GM23338 (cell line): ENCODE data around the gene IL36B. TPM values are rescaled to one million over a fixed set of nuclear protein-coding genes. Genes with fewer than 3 reads are reported as not detected.

Source experiments
- ATAC-seq: fragments of 200-7000 bp; cut with Tn5 transposase; 3 replicates; pipeline ENCODE4 v1.9.1; 2020
- DNase-seq: peaks from one replicate; pipeline ENCODE4 v3.0.0-alpha.2; 2015; ENCODE audit warnings: low spot score
- H2AFZ ChIP-seq: fragments of 200-600 bp; sonication (generic); 2 replicates; pipeline ENCODE4 v1.8.0; 2016; ENCODE audit warnings: antibody characterized with exemption, mild to moderate bottlenecking, moderate library complexity
- H3F3A ChIP-seq: fragments of 200-600 bp; sonication (generic); replicated peaks from 2 replicates; pipeline ENCODE4 v1.8.0; 2017; ENCODE audit warnings: antibody characterized with exemption, mixed run types, low read depth
- H3K27ac ChIP-seq: fragments of 200-600 bp; sonication (generic); 2 replicates; pipeline ENCODE4 v1.6.1; 2016; ENCODE audit warnings: low read depth
- H3K27me3 ChIP-seq: fragments of 200-600 bp; sonication (generic); 2 replicates; pipeline ENCODE4 v1.8.0; 2016; ENCODE audit warnings: mild to moderate bottlenecking, mixed run types, moderate library complexity; ENCODE audit not compliant: insufficient read depth
- H3K36me3 ChIP-seq: fragments of 200-600 bp; sonication (generic); 2 replicates; pipeline ENCODE4 v1.8.0; 2016; ENCODE audit warnings: mild to moderate bottlenecking; ENCODE audit not compliant: insufficient read depth
- H3K4me1 ChIP-seq: fragments of 200-600 bp; sonication (generic); 2 replicates; pipeline ENCODE4 v1.8.0; 2016; ENCODE audit warnings: mild to moderate bottlenecking, moderate library complexity; ENCODE audit not compliant: insufficient read depth
- H3K4me2 ChIP-seq: fragments of 200-600 bp; sonication (generic); 2 replicates; pipeline ENCODE4 v1.7.1; 2017; ENCODE audit warnings: mixed run types
- H3K4me3 ChIP-seq: fragments of 200-600 bp; sonication (generic); 2 replicates; pipeline ENCODE4 v1.6.1; 2016; ENCODE audit warnings: mixed run types
- H3K79me2 ChIP-seq: fragments of 200-600 bp; sonication (generic); replicated peaks from 2 replicates; pipeline ENCODE4 v1.8.0; 2017; ENCODE audit warnings: mild to moderate bottlenecking; ENCODE audit not compliant: insufficient read depth
- H3K9me2 ChIP-seq: fragments of 200-600 bp; sonication (generic); 2 replicates; pipeline ENCODE4 v1.8.0; 2017; ENCODE audit not compliant: insufficient read depth
- H4K20me1 ChIP-seq: fragments of 200-600 bp; sonication (generic); replicated peaks from 2 replicates; pipeline ENCODE4 v1.8.0; 2017; ENCODE audit warnings: mild to moderate bottlenecking; ENCODE audit not compliant: insufficient read depth
- H3K27ac Mint-ChIP-seq: 2 replicates; pipeline ENCODE4 v1.8.0; 2020; ENCODE audit warnings: inconsistent platforms, mild to moderate bottlenecking, moderate library complexity, mixed read lengths
- H3K27me3 Mint-ChIP-seq: 3 replicates; pipeline ENCODE4 v1.8.0; 2022; ENCODE audit warnings: low read depth, mild to moderate bottlenecking, moderate library complexity, mixed read lengths, inconsistent platforms; ENCODE audit not compliant: insufficient read depth, poor library complexity
- H3K36me3 Mint-ChIP-seq: 3 replicates; pipeline ENCODE4 v1.8.0; 2021; ENCODE audit warnings: low read depth, mild to moderate bottlenecking, inconsistent platforms, moderate library complexity, mixed read lengths
- H3K4me1 Mint-ChIP-seq: 3 replicates; pipeline ENCODE4 v1.8.0; 2020; ENCODE audit warnings: mild to moderate bottlenecking, inconsistent platforms, mixed read lengths
- H3K4me3 Mint-ChIP-seq: 3 replicates; pipeline ENCODE4 v1.8.0; 2021; ENCODE audit warnings: moderate library complexity, mild to moderate bottlenecking, inconsistent platforms, mixed read lengths
- H3K9me3 Mint-ChIP-seq: 3 replicates; pipeline ENCODE4 v1.8.0; 2020; ENCODE audit warnings: moderate library complexity, mild to moderate bottlenecking, inconsistent platforms, mixed read lengths
- CREB1 ChIP-seq: fragments of 250-450 bp; sonication (Bioruptor Pico); IDR thresholded peaks from 2 replicates; pipeline ENCODE4 v1.5.0; 2020; ENCODE audit warnings: low read depth, mild to moderate bottlenecking, moderate library complexity
- CTCF ChIP-seq, 2 experiments: fragments of 200-600 bp in 1 of 2; sonication (generic) in 1 of 2; conservative IDR thresholded peaks; 2 replicates each; pipeline versions ENCODE4 v1.5.1 to v1.6.1; 2016 to 2017; ENCODE audit warnings: antibody characterized with exemption in 2 of 2, low read depth in 2 of 2, mild to moderate bottlenecking in 2 of 2, moderate library complexity in 1 of 2
- ETS1 ChIP-seq: IDR thresholded peaks from 2 replicates; pipeline ENCODE4 v1.6.1; 2016; ENCODE audit warnings: antibody characterized with exemption
- EZH2 ChIP-seq: fragments of 200-600 bp; sonication (generic); IDR thresholded peaks from one replicate; pipeline ENCODE4 v1.8.0; 2017; ENCODE audit warnings: antibody characterized with exemption, mild to moderate bottlenecking, low read depth; ENCODE audit not compliant: unreplicated experiment
- EZH2phosphoT487 ChIP-seq: fragments of 200-600 bp; sonication (generic); IDR thresholded peaks from one replicate; pipeline ENCODE4 v1.8.1; 2018; ENCODE audit warnings: antibody characterized with exemption; ENCODE audit not compliant: unreplicated experiment
- JUNB ChIP-seq: IDR thresholded peaks from one replicate; pipeline ENCODE4 v1.6.1; 2016; ENCODE audit warnings: antibody characterized with exemption; ENCODE audit not compliant: unreplicated experiment
- NANOG ChIP-seq: IDR thresholded peaks from 2 replicates; pipeline ENCODE4 v1.6.1; 2016; ENCODE audit warnings: antibody characterized with exemption, borderline replicate concordance
- POLR2AphosphoS5 ChIP-seq: IDR thresholded peaks from 2 replicates; pipeline ENCODE4 v1.6.1; 2016; ENCODE audit warnings: antibody characterized with exemption, low read depth
- REST ChIP-seq: IDR thresholded peaks from one replicate; pipeline ENCODE4 v1.6.1; 2018; ENCODE audit warnings: antibody characterized with exemption; ENCODE audit not compliant: unreplicated experiment
- STAT1 ChIP-seq: IDR thresholded peaks from one replicate; pipeline ENCODE4 v1.6.1; 2016; ENCODE audit warnings: antibody characterized with exemption; ENCODE audit not compliant: unreplicated experiment
- ZNF114 ChIP-seq: fragments of 250-450 bp; sonication (Bioruptor Pico); IDR thresholded peaks from 2 replicates; pipeline ENCODE4 v1.5.0; 2020; ENCODE audit warnings: mild to moderate bottlenecking, moderate library complexity
- ZNF331 ChIP-seq: fragments of 250-450 bp; sonication (Bioruptor Pico); IDR thresholded peaks from 2 replicates; pipeline ENCODE4 v1.5.0; 2020; ENCODE audit warnings: low read depth, mild to moderate bottlenecking, moderate library complexity
- ZNF462 ChIP-seq: fragments of 250-450 bp; sonication (Bioruptor Pico); IDR thresholded peaks from 2 replicates; pipeline ENCODE4 v1.5.0; 2020; ENCODE audit warnings: mild to moderate bottlenecking, moderate library complexity
- polyA plus RNA-seq: library from polyadenylated mRNA; unstranded; fragments of >200 nt; fragmentation: Nextera tagmentation; extraction: Ambion mirVana; gene quantifications from 2 replicates; pipeline ENCODE4 v1.2.1, GENCODE V29; 2016
- total RNA-seq: library from RNA; depleted of rRNA; stranded (reverse); fragments of >200 nt; shearing (Covaris generic); gene quantifications from 2 replicates; pipeline ENCODE4 v1.2.3, GENCODE V29; 2014

IL36B gene
- total and polyA plus RNA-seq, 2 experiments from 2014 or later = not detected

- Histone ChIP-seq H3K4me2 (no peak overlapping the region), H3K27me3 (no peaks in the 10 kb centered on the region), H3K9me2 (peaks cover 12% of the 10 kb centered on the region; the same call in 1 of the 2 replicates), H3K36me3 (no peaks in the 10 kb centered on the region), H3K79me2 (no peaks in the 10 kb centered on the region), H3F3A (no peaks in the 10 kb centered on the region), H2AFZ (no peak overlapping the region), H3K4me1 (peaks cover 5% of the 10 kb centered on the region; the same call in 1 of the 2 replicates), H3K4me3 (no peak overlapping the region), H4K20me1 (no peaks in the 10 kb centered on the region), H3K27ac (no peak overlapping the region)
- H3K4me3 Mint-ChIP-seq = no peak overlapping the region
- no peak overlapping the region for H3K27ac Mint-ChIP-seq
- DNase-seq (no peak), ATAC-seq (no peak)
- TF ChIP-seq EZH2 (no peak), JUNB (no peak), REST (no peak), STAT1 (no peak), POLR2AphosphoS5 (no peak), ZNF462 (CRISPR knock-in tag) (no peak), ZNF114 (no peak), ETS1 (no peak), NANOG (no peak), EZH2phosphoT487 (no peak), CTCF (conservative IDR thresholded peaks at IDR 0.05; ENCODE audit: low read depth in 2 of 2) (no peak), CREB1 (CRISPR knock-in tag) (no peak), ZNF331 (no peak)
- H3K4me1 Mint-ChIP-seq = peaks cover 13% of the 10 kb centered on the region; the same call in 2 of the 3 replicates
- H3K9me3 Mint-ChIP-seq = no peaks in the 10 kb centered on the region; the same call in 2 of the 3 replicates
- H3K36me3 Mint-ChIP-seq = no peaks in the 10 kb centered on the region
- H3K27me3 Mint-ChIP-seq = peaks cover 5% of the 10 kb centered on the region
These were observed 26.9 kb downstream of the IL36B start for GRCh38 chr2:113025737-113026136.
